Vagina (tissue), 2 donors: ENCODE measurements around the gene PROSER2.

ENCODE experiments used
- CTCF ChIP-seq, 3 experiments: fragments of 450-650 bp in 2 of 3; fragments of 200-600 bp in 1 of 3; sonication (generic) in 1 of 3; IDR thresholded peaks; one replicate each; pipeline ENCODE4 v1.5.1; 2017 to 2019; ENCODE audit warnings: antibody characterized with exemption in 3 of 3, mild to moderate bottlenecking in 2 of 3, moderate library complexity in 2 of 3
- POLR2A ChIP-seq, 2 donors: fragments of 450-650 bp; IDR thresholded peaks; one replicate each; pipeline ENCODE4 v1.6.1; 2017; ENCODE audit warnings: antibody characterized with exemption in 2 of 2, mild to moderate bottlenecking in 2 of 2, moderate library complexity in 2 of 2

- TF ChIP-seq CTCF (IDR thresholded peaks at IDR 0.05) (no peak), POLR2A (IDR thresholded peaks at IDR 0.05) (no peak)
Measured at GRCh38 chr10:11861341-11861740, 38.2 kb downstream of the PROSER2 start.
